Breast epithelium (tissue), 4 donors: ENCODE results near the gene EHMT1. TPM values are rescaled to one million over a fixed set of nuclear protein-coding genes. Genes with fewer than 3 reads are reported as not detected.
A peak's percentile ranks its signal among the peaks of the same experiment; 100 is the strongest.

ENCODE experiments used
- DNase-seq, 2 donors: peaks; one replicate each; pipeline ENCODE4 v3.0.0-alpha.2; 2019; ENCODE audit warnings: low spot score in 2 of 2
- H3K27ac ChIP-seq, 2 donors: fragments of 200-600 bp; sonication (generic) in 1 of 2; one replicate each; pipeline ENCODE4 v1.5.1; 2016 to 2019; ENCODE audit warnings: mild to moderate bottlenecking in 1 of 2
- H3K27me3 ChIP-seq, 2 donors: fragments of 200-600 bp; sonication (generic) in 1 of 2; one replicate each; pipeline versions ENCODE4 v1.5.1 to v1.6.0; 2017 to 2019; ENCODE audit warnings: control low read depth in 1 of 2, mild to moderate bottlenecking in 1 of 2
- H3K36me3 ChIP-seq: fragments of 200-600 bp; one replicate; pipeline ENCODE4 v1.5.1; 2019
- H3K4me1 ChIP-seq, 2 donors: fragments of 200-600 bp; sonication (generic); one replicate each; pipeline ENCODE4 v1.5.1; 2016 to 2019; ENCODE audit warnings: control low read depth in 1 of 2
- H3K4me3 ChIP-seq, 3 donors: fragments of 200-600 bp; sonication (generic); 1 replicate in 2 of 3; 2 replicates in 1 of 3; pipeline ENCODE4 v1.5.1; 2016 to 2019; ENCODE audit warnings: mild to moderate bottlenecking in 3 of 3, moderate library complexity in 2 of 3
- H3K9me3 ChIP-seq, 2 donors: fragments of 200-600 bp; sonication (generic) in 1 of 2; one replicate each; pipeline ENCODE4 v1.5.1; 2016 to 2019; ENCODE audit warnings: control low read depth in 1 of 2
- POLR2A ChIP-seq: fragments of 450-650 bp; IDR thresholded peaks from one replicate; pipeline ENCODE4 v1.6.1; 2016; ENCODE audit warnings: antibody characterized with exemption, mild to moderate bottlenecking, moderate library complexity
- POLR2AphosphoS5 ChIP-seq, 3 donors: sonication (generic); formaldehyde crosslinking; IDR thresholded peaks; one replicate each; pipeline ENCODE4 v1.6.1; 2017; ENCODE audit warnings: antibody characterized with exemption in 3 of 3
- intact Hi-C: fragments of 100-400 bp; cut with DNase I; formaldehyde crosslinking; loops from one replicate; pipeline ENCODE4 v1.15.1; 2023; ENCODE audit warnings: low total_unique reads
- total RNA-seq, 3 donors: library from RNA; depleted of rRNA; stranded (reverse); fragments of >200 nt; gene quantifications; one replicate each; pipeline ENCODE4 v1.1.0, GENCODE V29; 2016
- TF ChIP-seq, protein P1 (sequence below), 3 donors: fragments of 450-650 bp; IDR thresholded peaks; one replicate each; pipeline ENCODE4 v1.5.1; 2016 to 2017; ENCODE audit warnings: antibody characterized with exemption in 3 of 3, mild to moderate bottlenecking in 3 of 3, moderate library complexity in 3 of 3

The EHMT1 gene
- total RNA-seq, 3 donors from 2014 or later, result 63.7 to 113 (median 91.2) TPM

DNA sequence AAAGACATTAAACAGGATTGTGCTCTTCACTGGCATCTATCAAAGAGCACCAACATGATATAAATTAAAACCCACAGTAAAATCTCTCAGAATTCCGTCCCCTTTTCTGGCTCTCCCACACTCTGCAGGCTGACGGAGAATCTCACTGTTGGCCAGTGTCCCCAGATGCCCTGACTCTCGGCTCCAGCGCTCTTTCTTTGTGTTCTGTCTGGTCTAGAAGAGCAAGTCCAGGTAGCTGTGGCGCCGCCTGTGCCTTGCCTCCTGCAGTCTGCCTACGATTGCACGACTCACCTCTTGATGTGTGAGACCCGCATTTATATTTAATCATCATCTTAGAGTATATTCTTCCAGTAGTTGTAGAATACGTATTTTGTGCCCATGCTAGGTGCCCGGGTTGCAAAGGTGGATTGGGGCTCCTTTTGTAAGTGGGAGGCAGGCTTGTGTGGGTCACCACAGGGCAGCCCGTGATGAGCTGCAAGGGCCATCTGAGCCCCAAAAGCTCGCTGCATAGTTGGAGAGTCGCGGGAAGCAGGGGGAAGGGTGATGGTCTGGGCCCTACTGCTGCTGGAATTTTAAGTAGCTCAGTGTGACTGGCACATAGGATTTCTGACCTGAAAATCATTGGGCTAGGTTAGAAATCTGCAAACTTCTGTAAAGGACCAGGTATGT, 55.6 kb downstream of the EHMT1 start:
- Histone ChIP-seq H3K4me3 (no peak overlapping the region), H3K27me3 (no peaks in the 10 kb centered on the region), H3K9me3 (no peaks in the 10 kb centered on the region), H3K4me1 (peaks cover 0 to 10% of the 10 kb centered on the region in 2 donors), H3K27ac (peak overlapping the region in 1 of 2 donors; percentile 34), H3K36me3 (no peaks in the 10 kb centered on the region)
- DNase-seq, result no peak
- TF ChIP-seq, protein P1, sequence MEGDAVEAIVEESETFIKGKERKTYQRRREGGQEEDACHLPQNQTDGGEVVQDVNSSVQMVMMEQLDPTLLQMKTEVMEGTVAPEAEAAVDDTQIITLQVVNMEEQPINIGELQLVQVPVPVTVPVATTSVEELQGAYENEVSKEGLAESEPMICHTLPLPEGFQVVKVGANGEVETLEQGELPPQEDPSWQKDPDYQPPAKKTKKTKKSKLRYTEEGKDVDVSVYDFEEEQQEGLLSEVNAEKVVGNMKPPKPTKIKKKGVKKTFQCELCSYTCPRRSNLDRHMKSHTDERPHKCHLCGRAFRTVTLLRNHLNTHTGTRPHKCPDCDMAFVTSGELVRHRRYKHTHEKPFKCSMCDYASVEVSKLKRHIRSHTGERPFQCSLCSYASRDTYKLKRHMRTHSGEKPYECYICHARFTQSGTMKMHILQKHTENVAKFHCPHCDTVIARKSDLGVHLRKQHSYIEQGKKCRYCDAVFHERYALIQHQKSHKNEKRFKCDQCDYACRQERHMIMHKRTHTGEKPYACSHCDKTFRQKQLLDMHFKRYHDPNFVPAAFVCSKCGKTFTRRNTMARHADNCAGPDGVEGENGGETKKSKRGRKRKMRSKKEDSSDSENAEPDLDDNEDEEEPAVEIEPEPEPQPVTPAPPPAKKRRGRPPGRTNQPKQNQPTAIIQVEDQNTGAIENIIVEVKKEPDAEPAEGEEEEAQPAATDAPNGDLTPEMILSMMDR (IDR thresholded peaks at IDR 0.05), result no peak
- no peak for TF ChIP-seq POLR2A
- intact Hi-C loops, result no loop called here

DNA sequence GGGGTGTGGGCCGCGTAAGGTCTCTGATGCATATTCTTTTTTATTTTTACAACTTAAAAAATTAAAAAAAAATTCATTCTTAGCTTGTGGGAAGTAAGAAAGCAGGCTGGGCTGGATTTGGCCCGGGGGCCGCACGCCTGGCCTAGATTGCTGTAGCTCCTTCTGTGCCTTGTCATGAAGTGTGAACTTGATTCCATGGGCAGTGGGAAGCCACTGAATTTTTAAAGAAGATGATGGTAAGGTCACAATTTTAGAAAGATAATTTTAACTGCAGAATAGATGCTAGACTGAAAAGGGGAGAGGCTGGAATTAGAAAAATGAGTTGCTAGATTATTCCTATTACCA, 56.1 kb downstream of the EHMT1 start:
- H3K36me3 ChIP-seq, result no peaks in the 10 kb centered on the region
- H3K4me1 ChIP-seq, result peaks cover 0 to 13% of the 10 kb centered on the region in 2 donors
- no peak overlapping the region for H3K27ac ChIP-seq
- DNase-seq, result no peak
- no peaks in the 10 kb centered on the region for H3K9me3 ChIP-seq
- intact Hi-C loops, result no loop called here
- TF ChIP-seq POLR2A, result no peak
- no peaks in the 10 kb centered on the region for H3K27me3 ChIP-seq
- H3K4me3 ChIP-seq, result no peak overlapping the region

DNA sequence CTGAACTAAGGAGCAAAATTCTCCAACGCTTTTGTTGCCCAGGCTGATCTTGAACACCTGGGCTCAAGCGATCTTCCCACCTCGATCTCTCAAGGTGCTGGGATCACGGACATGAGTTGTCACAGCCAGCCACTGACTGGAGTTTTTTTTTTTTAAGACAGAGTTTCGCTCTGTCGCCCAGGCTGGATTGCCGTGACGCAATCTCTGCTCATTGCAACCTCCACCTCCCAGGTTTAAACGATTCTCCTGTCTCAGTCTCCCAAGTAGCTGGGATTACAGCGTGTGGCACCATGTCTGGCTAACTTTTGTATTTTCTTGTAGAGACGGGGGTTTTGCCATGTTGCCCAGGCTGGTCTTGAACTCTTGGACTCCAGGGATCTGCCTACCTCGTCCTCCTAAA, 58.2 kb downstream of the EHMT1 start:
- intact Hi-C loops, result no loop called here
- no peak overlapping the region for H3K27ac ChIP-seq
- TF ChIP-seq POLR2A (no peak), POLR2AphosphoS5 (IDR thresholded peaks at IDR 0.05) (no peak)
- TF ChIP-seq, protein P1 (IDR thresholded peaks at IDR 0.05), result no peak
- H3K9me3 ChIP-seq, result no peaks in the 10 kb centered on the region
- no peaks in the 10 kb centered on the region for H3K36me3 ChIP-seq
- peaks cover 2 to 14% of the 10 kb centered on the region in 2 donors for H3K4me1 ChIP-seq
- no peak overlapping the region for H3K4me3 ChIP-seq
- no peaks in the 10 kb centered on the region for H3K27me3 ChIP-seq
- DNase-seq, result no peak

DNA sequence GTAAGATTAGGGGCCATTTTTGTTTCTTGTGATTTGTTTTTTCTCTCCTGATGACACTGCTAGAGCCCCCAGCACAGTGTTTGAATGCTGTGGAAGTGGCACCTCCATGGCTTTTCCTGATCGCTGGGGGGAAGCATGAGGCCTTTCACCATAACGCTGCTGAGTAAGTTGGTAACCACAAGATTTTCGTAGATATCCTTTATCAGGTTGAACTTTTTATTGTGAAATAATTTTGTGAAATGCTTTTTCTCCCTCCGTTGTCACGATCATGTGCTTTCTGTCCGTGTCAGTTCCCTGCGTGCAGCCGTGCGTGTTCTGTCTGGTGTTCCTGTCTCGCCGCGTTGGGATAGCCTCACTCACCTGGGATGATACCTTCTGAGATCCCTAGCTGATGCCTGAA, 59.4 kb downstream of the EHMT1 start:
- no peak overlapping the region for H3K4me3 ChIP-seq
- no peak for DNase-seq
- no peak overlapping the region for H3K27ac ChIP-seq
- no peaks in the 10 kb centered on the region for H3K9me3 ChIP-seq
- H3K36me3 ChIP-seq, result no peaks in the 10 kb centered on the region
- TF ChIP-seq POLR2A, result no peak
- TF ChIP-seq POLR2AphosphoS5 (IDR thresholded peaks at IDR 0.05), result no peak
- TF ChIP-seq, protein P1 (IDR thresholded peaks at IDR 0.05), result no peak
- H3K4me1 ChIP-seq, result peaks cover 2 to 14% of the 10 kb centered on the region in 2 donors
- intact Hi-C loops, result no loop called here
- no peaks in the 10 kb centered on the region for H3K27me3 ChIP-seq

DNA sequence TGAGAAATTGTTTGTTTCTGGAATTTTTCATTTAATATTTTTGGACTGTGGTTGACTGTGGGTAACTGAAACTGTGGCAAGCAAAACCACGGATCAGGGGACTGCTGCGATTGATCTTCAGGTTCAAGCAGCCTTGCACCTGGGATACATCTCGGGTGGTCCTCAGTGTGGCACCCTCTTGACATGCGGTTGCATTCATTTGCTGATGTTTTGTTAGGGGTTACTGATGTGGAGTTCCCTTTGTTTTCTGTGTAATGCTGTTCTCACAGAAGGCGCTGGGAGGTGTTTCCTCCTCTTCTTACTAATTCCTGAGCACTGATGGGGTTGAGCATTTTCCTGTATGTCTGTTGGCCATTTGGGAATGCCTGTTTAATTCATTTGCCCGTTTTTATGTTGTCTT, 60.4 kb downstream of the EHMT1 start:
- H3K9me3 ChIP-seq, result no peaks in the 10 kb centered on the region
- DNase-seq, result no peak
- intact Hi-C loops, result no loop called here
- H3K27ac ChIP-seq, result no peak overlapping the region
- TF ChIP-seq POLR2A, result no peak
- TF ChIP-seq, protein P1 (IDR thresholded peaks at IDR 0.05), result no peak
- no peak for TF ChIP-seq POLR2AphosphoS5 (IDR thresholded peaks at IDR 0.05)
- no peak overlapping the region for H3K4me3 ChIP-seq
- H3K4me1 ChIP-seq, result peaks cover 2 to 9% of the 10 kb centered on the region in 2 donors
- no peaks in the 10 kb centered on the region for H3K27me3 ChIP-seq
- H3K36me3 ChIP-seq, result no peaks in the 10 kb centered on the region
